ENCODE data around the gene ZBTB16.

ZBTB16 gene

GRCh38 chr11:114284914-114285313 is 225.4 kb downstream of the ZBTB16 start:
- Histone ChIP-seq H3K9me3 (ENCODE audit: severe bottlenecking) (no peaks in the 10 kb centered on the region), H3K27ac (ENCODE audit: poor library complexity, severe bottlenecking) (peak overlapping the region; percentile 77), H3K27me3 (ENCODE audit: insufficient read depth, poor library complexity, severe bottlenecking) (no peaks in the 10 kb centered on the region), H3K36me3 (ENCODE audit: low read depth) (no peaks in the 10 kb centered on the region), H3K4me3 (ENCODE audit: severe bottlenecking) (no peak overlapping the region), H3K4me1 (ENCODE audit: insufficient read depth, poor library complexity, severe bottlenecking) (peaks cover 37% of the 10 kb centered on the region)
- ATAC-seq (ENCODE audit: low read depth) = no peak
- DNase-seq (ENCODE audit: low spot score) = no peak
- TF ChIP-seq, protein P1, sequence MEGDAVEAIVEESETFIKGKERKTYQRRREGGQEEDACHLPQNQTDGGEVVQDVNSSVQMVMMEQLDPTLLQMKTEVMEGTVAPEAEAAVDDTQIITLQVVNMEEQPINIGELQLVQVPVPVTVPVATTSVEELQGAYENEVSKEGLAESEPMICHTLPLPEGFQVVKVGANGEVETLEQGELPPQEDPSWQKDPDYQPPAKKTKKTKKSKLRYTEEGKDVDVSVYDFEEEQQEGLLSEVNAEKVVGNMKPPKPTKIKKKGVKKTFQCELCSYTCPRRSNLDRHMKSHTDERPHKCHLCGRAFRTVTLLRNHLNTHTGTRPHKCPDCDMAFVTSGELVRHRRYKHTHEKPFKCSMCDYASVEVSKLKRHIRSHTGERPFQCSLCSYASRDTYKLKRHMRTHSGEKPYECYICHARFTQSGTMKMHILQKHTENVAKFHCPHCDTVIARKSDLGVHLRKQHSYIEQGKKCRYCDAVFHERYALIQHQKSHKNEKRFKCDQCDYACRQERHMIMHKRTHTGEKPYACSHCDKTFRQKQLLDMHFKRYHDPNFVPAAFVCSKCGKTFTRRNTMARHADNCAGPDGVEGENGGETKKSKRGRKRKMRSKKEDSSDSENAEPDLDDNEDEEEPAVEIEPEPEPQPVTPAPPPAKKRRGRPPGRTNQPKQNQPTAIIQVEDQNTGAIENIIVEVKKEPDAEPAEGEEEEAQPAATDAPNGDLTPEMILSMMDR (IDR thresholded peaks at IDR 0.05; ENCODE audit: poor library complexity, severe bottlenecking) = no peak

GRCh38 chr11:114285599-114285998 is 226.1 kb downstream of the ZBTB16 start:
- Histone ChIP-seq H3K36me3 (ENCODE audit: low read depth) (no peaks in the 10 kb centered on the region), H3K27ac (ENCODE audit: poor library complexity, severe bottlenecking) (peak overlapping the region; percentile 77), H3K4me3 (ENCODE audit: severe bottlenecking) (no peak overlapping the region), H3K4me1 (ENCODE audit: insufficient read depth, poor library complexity, severe bottlenecking) (peaks cover 31% of the 10 kb centered on the region), H3K27me3 (ENCODE audit: insufficient read depth, poor library complexity, severe bottlenecking) (no peaks in the 10 kb centered on the region), H3K9me3 (ENCODE audit: severe bottlenecking) (no peaks in the 10 kb centered on the region)
- TF ChIP-seq, protein P1 (IDR thresholded peaks at IDR 0.05; ENCODE audit: poor library complexity, severe bottlenecking) = no peak
- DNase-seq (ENCODE audit: low spot score) (no peak), ATAC-seq (ENCODE audit: low read depth) (peak; percentile 82)

- Histone ChIP-seq H3K36me3 (ENCODE audit: low read depth) (no peaks in the 10 kb centered on the region), H3K9me3 (ENCODE audit: severe bottlenecking) (no peaks in the 10 kb centered on the region), H3K27me3 (ENCODE audit: insufficient read depth, poor library complexity, severe bottlenecking) (no peaks in the 10 kb centered on the region), H3K4me3 (ENCODE audit: severe bottlenecking) (no peak overlapping the region), H3K27ac (ENCODE audit: poor library complexity, severe bottlenecking) (peak overlapping the region; percentile 77), H3K4me1 (ENCODE audit: insufficient read depth, poor library complexity, severe bottlenecking) (peaks cover 32% of the 10 kb centered on the region)
- DNase-seq (ENCODE audit: low spot score) (no peak), ATAC-seq (ENCODE audit: low read depth) (no peak)
- TF ChIP-seq, protein P1 (IDR thresholded peaks at IDR 0.05; ENCODE audit: poor library complexity, severe bottlenecking) = no peak
These were observed 226.7 kb downstream of the ZBTB16 start for GRCh38 chr11:114286229-114286628.

GRCh38 chr11:114287154-114287553 is 227.6 kb downstream of the ZBTB16 start:
- Histone ChIP-seq H3K4me1 (ENCODE audit: insufficient read depth, poor library complexity, severe bottlenecking) (peaks cover 37% of the 10 kb centered on the region), H3K27ac (ENCODE audit: poor library complexity, severe bottlenecking) (peak overlapping the region; percentile 77)
- no peak for ATAC-seq (ENCODE audit: low read depth)

GRCh38 chr11:114288136-114288535 is 228.6 kb downstream of the ZBTB16 start:
- Histone ChIP-seq H3K9me3 (ENCODE audit: severe bottlenecking) (no peaks in the 10 kb centered on the region), H3K4me1 (ENCODE audit: insufficient read depth, poor library complexity, severe bottlenecking) (peaks cover 46% of the 10 kb centered on the region), H3K27ac (ENCODE audit: poor library complexity, severe bottlenecking) (peak overlapping the region; percentile 77), H3K4me3 (ENCODE audit: severe bottlenecking) (no peak overlapping the region), H3K27me3 (ENCODE audit: insufficient read depth, poor library complexity, severe bottlenecking) (no peaks in the 10 kb centered on the region), H3K36me3 (ENCODE audit: low read depth) (no peaks in the 10 kb centered on the region)
- no peak for ATAC-seq (ENCODE audit: low read depth)
- DNase-seq (ENCODE audit: low spot score) = no peak
- TF ChIP-seq, protein P1 (IDR thresholded peaks at IDR 0.05; ENCODE audit: poor library complexity, severe bottlenecking) = no peak

More at GRCh38 chr11:114287154-114287553, 227.6 kb downstream of the ZBTB16 start:
- TF ChIP-seq, protein P1 (IDR thresholded peaks at IDR 0.05; ENCODE audit: poor library complexity, severe bottlenecking) = no peak
- no peaks in the 10 kb centered on the region for H3K27me3 ChIP-seq (ENCODE audit: insufficient read depth, poor library complexity, severe bottlenecking)
- no peak for DNase-seq (ENCODE audit: low spot score)
- H3K9me3 ChIP-seq (ENCODE audit: severe bottlenecking) = no peaks in the 10 kb centered on the region
- no peak overlapping the region for H3K4me3 ChIP-seq (ENCODE audit: severe bottlenecking)
- no peaks in the 10 kb centered on the region for H3K36me3 ChIP-seq (ENCODE audit: low read depth)
